GM19455 (cell line): Measurements from ENCODE around the gene LTBP4.

ENCODE experiments used
- ATAC-seq: cut with Tn5 transposase; IDR thresholded peaks from one replicate; pipeline ENCODE4 v1.9.1; 2021; ENCODE audit not compliant: unreplicated experiment

Gene LTBP4

DNA sequence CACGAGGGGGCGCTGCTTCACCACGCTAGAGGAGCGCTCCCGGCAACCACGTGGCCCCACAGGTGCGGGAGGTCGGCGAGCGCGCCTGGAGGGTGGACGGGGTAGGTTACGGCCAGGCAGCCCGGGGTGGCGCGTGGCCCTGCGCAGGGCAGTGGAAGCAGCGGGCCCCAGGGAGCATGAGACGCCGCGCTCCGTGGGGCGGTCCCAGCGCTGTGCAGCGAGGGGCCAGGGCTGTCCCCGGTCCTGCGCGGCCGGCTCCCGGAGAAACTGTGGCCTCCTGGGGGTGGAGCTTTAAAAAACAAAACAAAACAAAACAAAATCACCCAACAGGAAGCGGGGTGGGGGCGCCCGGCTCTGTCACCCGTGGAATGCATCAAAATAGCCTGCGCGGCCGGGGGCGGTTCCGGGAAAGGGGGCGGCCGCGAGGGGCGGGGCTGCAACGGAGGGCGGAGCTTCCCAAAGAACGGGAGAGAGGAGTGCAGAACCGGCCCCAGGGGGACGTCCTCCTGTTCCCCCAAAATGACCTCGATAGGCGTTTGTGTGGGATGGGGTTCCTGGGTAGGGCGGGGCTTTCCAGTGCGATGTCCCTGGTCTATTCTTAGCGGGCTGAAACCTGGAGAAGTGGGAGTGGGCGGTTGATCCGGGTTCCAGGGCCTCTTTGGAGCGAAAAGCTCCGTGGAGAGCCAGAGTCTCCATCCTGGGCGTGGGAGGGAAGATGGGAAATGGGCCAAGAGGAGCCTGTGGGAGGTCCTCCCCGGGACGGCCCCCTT lies 61.9 kb downstream of the LTBP4 start:
- peak; percentile 79 for ATAC-seq

DNA sequence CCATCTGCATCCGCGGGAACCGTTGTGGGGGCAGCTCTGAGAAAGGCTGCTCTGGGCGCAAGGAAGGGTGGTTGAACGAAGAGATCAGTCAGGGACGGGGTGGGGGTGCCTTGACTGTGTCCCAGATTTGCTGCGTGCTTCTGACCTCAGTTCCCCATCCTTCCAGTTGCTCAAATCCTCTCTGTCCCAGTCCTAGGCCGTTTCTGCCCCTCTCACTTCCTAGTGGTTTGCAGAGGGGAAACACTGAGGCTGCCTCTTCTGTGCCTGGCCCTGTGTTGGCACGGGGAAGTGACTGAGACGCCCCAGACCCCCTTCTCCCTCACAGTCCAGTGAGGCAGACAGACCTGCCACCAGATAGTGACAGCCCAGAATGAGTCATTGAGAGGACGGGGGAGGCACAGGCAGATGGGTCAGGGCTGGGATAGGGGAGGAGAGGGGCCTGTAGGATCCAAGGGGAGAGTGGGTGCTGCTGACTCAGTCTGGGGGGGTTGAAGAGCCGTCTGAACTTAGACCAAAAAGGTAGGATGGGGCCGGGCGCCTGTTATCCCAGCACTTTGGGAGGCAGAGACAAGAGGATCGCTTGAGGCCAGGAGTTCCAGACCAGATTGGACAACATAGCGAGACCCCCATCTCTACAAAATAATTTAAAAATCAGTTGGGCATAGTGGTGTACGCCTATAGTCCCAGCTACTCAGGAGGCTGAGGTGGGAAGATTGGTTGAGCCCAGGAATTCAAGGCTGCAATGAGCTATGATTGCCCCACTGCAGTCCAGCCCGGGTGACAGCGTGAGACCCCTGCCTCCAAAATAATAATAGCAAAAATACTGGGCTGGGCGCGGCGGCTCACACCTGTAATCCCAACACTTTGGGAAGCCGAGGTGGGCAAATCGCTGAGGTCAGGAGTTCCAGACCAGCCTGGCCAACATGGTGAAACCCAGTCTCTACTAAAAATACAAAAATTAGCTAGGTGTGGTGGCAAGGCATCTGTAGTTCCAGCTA lies 62.8 kb downstream of the LTBP4 start:
- ATAC-seq, result no peak

DNA sequence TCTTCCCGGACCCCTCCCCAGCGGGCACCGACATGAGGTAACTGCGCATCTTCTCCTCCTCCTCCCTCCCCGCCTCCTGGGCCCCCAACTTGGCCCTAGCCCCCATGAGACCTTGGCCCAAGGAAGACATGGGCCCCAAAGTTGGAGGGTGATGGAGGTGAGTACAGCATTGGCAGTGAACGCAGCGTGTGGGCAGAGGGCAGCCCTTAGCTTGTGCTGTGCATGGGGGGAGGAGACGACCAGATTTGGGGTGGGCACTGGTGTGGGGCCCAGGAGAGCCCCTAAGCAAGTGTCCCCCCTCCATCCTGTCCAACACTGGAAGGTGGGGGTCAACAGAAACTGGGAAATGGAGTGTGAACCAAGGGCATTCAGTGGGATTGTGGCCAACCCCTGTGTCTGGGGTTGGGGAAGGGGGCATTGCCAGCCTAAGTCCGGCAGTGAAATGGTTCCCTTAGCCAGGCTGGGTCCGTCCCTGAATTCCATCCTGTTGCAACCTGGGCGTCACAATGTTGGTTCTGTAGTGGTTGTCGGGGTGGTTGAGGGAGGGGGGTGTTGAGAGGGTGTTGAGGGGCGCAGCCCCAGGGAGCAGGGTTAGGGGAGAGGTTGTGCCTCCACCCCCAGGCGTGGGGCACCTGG lies 65.8 kb downstream of the LTBP4 start:
- ATAC-seq, result no peak

DNA sequence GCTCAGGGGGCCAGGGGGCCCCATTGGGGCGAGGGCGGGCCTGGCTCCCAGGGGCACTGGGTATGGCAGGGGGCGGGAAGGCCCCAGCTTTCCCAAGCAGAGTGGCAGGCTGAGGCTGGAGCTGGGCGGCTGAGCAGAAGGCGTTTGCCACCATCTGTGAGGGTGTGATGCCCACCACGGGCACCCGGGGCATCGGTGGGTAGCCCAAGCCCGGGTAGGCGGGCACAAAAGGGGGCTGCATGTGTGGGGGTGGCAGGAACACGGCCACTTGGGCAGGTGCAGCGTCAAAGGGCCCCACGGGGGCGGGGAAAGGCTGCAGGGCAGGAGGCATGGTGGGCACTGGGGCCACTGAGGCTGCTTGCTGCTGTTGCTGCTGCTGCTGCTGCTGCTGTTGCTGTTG lies 66.4 kb downstream of the LTBP4 start:
- no peak for ATAC-seq

DNA sequence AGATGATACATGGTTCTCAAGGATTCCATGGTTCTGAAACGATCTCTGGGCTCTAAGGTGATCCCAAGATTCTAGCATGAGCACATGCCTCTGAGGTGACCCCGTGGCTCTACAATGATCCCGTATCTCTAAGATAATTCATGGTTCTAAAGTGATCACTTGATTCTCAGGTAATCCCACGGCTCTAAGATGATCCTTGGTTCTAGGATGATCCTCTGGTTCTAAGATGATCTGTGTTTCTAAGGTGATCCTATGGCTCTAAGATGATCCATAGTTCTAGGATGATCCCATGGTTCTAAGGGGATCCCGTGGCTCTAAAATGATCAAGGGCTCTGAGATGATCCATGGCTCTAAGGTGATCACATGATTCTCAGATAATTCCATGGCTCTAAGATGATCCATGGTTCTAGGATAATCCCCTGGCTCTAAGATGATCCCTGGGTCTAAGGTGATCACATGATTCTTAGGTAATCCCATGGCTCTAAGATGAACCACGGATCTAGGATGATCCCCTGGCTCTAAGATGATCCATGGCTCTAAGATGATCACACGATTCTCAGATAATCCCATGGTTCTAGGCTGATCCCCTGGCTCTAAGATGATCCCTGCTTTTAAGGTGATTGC lies 67.9 kb downstream of the LTBP4 start:
- ATAC-seq, result no peak

DNA sequence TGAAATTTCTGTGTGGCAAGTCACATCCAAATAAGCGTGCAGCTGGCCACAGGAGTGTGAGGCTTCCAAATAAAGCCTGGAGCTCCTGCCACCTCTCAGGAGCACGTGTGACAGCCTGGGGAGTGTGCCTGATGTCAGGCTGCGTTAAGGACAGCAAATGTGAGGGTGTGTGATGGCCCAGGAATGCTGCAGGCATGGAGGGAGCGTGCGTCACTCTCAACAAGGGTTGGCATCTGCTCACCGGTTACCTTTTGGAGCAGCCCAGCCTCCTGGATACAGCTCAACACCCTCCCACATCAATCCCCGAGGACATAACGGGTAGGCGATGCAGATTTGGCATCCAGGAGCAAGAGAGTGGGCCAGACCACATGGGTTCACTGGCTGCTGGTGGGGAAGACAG lies 70.2 kb downstream of the LTBP4 start:
- no peak for ATAC-seq

DNA sequence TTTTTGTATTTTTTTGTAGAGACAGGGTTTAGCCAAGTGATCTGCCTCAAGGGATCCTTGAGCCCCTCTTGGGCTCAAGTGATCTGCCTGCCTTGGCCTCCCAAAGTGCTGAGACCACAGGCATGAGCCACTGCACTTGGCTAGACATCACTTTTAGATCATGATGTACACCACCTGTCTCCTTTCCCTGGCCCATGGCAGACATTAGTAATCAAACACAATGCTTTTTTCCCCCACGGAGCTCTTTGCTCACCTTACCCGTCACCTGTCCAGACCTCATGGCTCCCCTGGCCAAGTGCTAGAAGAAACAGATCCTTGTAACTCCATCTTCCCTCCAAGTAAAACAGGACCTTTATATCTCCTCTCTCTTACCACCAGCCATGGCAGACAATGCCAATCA lies 70.9 kb downstream of the LTBP4 start:
- ATAC-seq, result no peak

DNA sequence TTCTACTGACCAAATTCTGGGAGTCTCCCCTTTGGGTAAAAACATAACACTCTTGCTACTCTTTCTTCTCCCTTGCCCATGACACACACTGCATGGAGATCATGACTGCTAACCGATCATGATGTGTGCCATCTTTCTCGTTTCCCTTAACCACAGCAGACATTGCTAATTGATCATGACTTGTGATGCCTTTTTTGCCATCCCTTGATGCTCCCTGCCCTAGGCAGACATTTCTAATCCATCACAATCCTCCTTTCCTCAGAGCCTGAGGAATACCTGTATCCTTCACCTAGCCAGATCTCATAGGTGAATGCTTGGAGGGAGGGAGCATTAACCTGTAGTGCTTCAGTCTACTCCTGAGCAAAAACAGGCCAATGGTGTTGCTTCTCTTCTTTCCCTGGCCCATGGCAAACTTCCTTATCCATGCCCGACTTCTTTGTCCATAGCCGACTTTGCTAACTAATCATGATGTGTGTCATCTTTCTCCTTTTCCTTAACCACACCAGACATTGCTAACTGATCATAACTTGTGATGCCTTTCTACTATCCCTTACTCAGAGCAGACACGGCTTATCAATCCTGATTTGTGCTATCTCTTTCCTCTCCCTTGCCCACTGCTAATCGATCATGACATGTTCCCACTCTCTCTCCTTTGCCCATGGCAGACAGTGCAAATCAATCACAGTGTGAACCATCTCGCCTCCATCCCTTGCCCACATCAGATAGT lies 71.6 kb downstream of the LTBP4 start:
- ATAC-seq, result no peak

DNA sequence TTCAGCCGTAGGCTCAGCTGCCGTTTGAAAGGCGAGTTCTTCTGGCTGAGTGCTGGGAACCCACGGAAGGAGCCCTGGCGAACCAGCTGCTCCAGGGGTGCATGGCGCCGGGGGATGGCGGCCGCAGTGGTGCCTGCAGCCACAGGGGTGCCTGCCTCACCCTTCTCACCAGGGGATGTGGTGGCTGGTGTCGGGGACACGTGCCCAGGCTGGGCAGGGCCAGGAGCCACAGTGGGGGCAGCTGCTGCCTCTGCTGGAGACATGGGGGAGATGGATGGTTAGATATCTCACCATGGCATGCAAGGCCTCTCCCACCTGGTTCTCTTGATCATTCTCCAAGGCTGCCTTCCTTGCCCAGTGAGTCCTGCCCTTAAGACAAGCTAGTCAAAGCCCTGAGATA lies 72.2 kb downstream of the LTBP4 start:
- no peak for ATAC-seq

DNA sequence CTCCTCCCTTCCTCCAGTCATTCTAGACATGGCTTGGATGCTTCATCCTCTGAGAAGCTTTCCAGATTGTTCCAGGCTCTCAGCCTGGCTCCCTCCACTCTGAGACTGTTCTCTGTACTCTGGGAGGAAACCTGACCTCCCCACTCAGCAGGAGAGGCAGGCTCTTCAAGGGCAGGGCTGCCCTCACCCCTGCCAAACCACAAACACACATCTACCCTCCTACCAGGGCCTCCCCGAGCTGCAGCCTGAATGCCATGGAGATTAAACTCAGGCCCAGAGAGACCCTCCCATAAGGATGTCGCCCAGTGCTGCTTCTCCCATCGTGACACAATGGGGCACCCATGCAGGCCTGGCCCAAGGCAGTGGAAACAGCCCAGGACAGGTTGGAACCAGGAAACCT lies 73.1 kb downstream of the LTBP4 start:
- no peak for ATAC-seq

DNA sequence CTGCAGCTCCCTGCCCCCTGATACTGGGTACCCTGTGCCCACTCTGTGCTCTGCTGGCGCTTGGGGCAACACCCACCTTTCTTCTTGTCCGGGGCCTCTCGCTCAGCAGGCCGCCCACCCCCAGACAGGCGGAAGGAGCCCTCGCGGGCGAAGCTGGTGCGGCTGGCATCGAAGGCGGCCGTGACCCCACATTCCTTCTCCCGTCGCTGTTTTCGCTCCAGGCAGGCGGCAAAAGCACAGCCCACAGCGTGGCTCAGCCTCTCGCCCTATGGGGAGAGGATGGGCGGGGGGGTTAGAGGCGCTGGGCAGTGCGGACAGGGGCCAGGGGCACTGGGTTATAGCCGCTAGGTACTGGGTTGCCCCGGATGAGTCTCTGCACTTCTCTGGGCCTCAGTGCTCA lies 76.0 kb downstream of the LTBP4 start:
- ATAC-seq, result no peak
